Ishikawa (cell line): ENCODE data around the gene STRN.

Source experiments
- CEBPB ChIP-seq: IDR thresholded peaks from 2 replicates; pipeline ENCODE4 v1.6.1; 2012
- CREB1 ChIP-seq: IDR thresholded peaks from 2 replicates; pipeline ENCODE4 v1.6.1; 2012; ENCODE audit warnings: low read depth
- EGR1 ChIP-seq: IDR thresholded peaks from 2 replicates; pipeline ENCODE4 v1.6.1; 2012
- EP300 ChIP-seq: IDR thresholded peaks from 2 replicates; pipeline ENCODE4 v1.6.1; 2012; ENCODE audit warnings: borderline replicate concordance
- FOXM1 ChIP-seq: IDR thresholded peaks from 2 replicates; pipeline ENCODE4 v1.6.1; 2012; ENCODE audit warnings: low read depth, borderline replicate concordance
- NFIC ChIP-seq: IDR thresholded peaks from 2 replicates; pipeline ENCODE4 v1.6.1; 2012
- RAD21 ChIP-seq: IDR thresholded peaks from 2 replicates; pipeline ENCODE4 v1.6.1; 2012; ENCODE audit warnings: low read depth
- TAF1 ChIP-seq: IDR thresholded peaks from 2 replicates; pipeline ENCODE4 v1.6.1; 2012; ENCODE audit warnings: low read depth, mild to moderate bottlenecking
- TCF12 ChIP-seq: IDR thresholded peaks from 2 replicates; pipeline ENCODE4 v1.6.1; 2012; ENCODE audit warnings: low read depth
- TEAD4 ChIP-seq: IDR thresholded peaks from 2 replicates; pipeline ENCODE4 v1.6.1; 2012
- YY1 ChIP-seq: IDR thresholded peaks from 2 replicates; pipeline ENCODE4 v1.6.1; 2012; ENCODE audit warnings: low read depth
- ZBTB7A ChIP-seq: IDR thresholded peaks from 2 replicates; pipeline ENCODE4 v1.6.1; 2012; ENCODE audit warnings: low read depth
- TF ChIP-seq, protein P1 (sequence below): IDR thresholded peaks from 2 replicates; pipeline ENCODE4 v1.6.1; 2012
- TF ChIP-seq, protein P2 (sequence below): IDR thresholded peaks from 2 replicates; pipeline ENCODE4 v1.6.1; 2012
- TF ChIP-seq, protein P3 (sequence below): IDR thresholded peaks from 2 replicates; pipeline ENCODE4 v1.6.1; 2012; ENCODE audit warnings: low read depth, mild to moderate bottlenecking

STRN gene

DNA sequence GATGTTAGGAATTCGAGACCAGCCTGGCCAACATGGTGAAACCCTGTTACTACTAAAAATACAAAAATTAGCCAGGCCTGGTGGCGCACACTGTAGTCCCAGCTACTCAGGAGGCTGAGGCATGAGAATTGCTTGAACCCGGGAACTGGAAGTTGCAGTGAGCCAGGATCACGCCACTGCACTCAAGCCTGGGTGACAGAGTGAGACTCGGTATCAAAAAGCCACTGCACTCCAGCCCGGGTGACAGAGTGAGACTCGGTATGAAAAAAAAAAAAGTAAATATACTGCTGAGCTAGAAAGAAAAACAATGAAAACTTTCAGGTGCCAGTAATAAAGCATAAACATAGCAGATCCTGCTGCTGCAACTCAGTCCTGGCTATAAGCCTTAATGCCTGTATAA, 73.5 kb downstream of the STRN start:
- TF ChIP-seq CEBPB: no peak
- TF ChIP-seq ZBTB7A: no peak
- TF ChIP-seq YY1: no peak
- TF ChIP-seq NFIC: no peak
- TF ChIP-seq TCF12: no peak

DNA sequence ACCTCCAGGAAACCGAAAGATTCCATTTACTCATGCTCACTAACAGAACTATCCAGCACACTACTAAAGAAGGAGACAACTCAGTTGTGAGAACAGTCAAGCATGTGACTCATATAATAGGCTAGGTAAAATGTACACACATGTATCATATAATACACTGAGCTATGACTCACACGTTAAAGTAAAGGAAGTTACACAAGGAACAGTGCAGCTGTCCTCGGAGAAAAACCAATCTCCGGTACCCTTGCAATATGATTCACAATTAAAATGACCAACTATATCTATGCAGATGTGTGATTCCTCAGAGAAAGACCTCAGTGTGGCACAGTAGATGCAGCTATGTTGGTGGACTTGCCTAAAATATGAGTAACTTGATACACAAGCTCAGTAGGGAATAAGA, 76.5 kb downstream of the STRN start:
- TF ChIP-seq, protein P1, sequence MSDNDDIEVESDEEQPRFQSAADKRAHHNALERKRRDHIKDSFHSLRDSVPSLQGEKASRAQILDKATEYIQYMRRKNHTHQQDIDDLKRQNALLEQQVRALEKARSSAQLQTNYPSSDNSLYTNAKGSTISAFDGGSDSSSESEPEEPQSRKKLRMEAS: peak; percentile 39; the same call in 1 of the 2 replicates
- TF ChIP-seq, protein P2, sequence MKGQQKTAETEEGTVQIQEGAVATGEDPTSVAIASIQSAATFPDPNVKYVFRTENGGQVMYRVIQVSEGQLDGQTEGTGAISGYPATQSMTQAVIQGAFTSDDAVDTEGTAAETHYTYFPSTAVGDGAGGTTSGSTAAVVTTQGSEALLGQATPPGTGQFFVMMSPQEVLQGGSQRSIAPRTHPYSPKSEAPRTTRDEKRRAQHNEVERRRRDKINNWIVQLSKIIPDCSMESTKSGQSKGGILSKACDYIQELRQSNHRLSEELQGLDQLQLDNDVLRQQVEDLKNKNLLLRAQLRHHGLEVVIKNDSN: 0 out of 2 replicates have a peak, but pooled peaks have one; percentile 17
- no peak for TF ChIP-seq TAF1
- TF ChIP-seq, protein P3, sequence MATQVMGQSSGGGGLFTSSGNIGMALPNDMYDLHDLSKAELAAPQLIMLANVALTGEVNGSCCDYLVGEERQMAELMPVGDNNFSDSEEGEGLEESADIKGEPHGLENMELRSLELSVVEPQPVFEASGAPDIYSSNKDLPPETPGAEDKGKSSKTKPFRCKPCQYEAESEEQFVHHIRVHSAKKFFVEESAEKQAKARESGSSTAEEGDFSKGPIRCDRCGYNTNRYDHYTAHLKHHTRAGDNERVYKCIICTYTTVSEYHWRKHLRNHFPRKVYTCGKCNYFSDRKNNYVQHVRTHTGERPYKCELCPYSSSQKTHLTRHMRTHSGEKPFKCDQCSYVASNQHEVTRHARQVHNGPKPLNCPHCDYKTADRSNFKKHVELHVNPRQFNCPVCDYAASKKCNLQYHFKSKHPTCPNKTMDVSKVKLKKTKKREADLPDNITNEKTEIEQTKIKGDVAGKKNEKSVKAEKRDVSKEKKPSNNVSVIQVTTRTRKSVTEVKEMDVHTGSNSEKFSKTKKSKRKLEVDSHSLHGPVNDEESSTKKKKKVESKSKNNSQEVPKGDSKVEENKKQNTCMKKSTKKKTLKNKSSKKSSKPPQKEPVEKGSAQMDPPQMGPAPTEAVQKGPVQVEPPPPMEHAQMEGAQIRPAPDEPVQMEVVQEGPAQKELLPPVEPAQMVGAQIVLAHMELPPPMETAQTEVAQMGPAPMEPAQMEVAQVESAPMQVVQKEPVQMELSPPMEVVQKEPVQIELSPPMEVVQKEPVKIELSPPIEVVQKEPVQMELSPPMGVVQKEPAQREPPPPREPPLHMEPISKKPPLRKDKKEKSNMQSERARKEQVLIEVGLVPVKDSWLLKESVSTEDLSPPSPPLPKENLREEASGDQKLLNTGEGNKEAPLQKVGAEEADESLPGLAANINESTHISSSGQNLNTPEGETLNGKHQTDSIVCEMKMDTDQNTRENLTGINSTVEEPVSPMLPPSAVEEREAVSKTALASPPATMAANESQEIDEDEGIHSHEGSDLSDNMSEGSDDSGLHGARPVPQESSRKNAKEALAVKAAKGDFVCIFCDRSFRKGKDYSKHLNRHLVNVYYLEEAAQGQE: peak; percentile 8; the same call in 1 of the 2 replicates

DNA sequence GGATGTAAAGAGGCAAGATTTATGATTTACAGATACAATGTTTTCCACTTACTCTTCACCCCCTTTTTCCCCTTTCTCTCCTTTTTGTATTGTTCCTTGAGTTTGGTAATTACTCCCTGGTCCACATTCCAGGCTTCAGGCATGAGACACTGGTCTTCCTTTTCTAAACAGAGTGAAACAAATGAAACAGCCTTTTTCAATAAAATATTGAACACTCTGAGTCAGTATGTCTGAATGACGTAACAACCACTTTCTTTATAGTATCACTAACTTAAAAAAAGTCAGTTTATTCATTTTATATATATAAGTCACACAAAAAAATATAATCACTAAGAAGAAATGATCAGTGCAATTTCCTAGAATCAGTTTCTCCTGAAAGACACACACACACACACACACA, 79.7 kb downstream of the STRN start:
- TF ChIP-seq, protein P2: no peak
- TF ChIP-seq TEAD4: no peak
- TF ChIP-seq TCF12: no peak
- no peak for TF ChIP-seq TAF1
- TF ChIP-seq FOXM1: no peak
- TF ChIP-seq CREB1: no peak
- TF ChIP-seq ZBTB7A: no peak
- TF ChIP-seq NFIC: no peak

DNA sequence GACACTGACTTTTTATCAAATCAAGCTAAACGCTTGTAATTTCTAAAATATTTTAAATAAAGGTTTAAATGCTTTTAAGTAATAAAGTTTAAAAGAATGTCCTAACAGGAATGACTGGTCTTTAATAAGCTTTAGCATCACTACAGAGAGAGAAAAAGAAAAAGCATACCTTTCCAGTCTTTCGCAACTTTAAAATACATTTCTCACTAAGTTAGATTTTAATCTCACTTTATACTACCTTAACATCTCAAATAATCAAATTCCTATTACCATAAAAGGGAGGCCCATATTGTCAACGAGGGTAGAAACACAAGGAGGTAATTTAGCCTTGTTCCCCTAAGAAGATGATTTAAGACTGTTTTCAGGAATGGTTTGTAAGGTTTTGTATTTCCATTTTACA, 80.7 kb downstream of the STRN start:
- TF ChIP-seq, protein P2: no peak
- TF ChIP-seq TEAD4: no peak
- TF ChIP-seq, protein P3: no peak
- no peak for TF ChIP-seq EGR1
- TF ChIP-seq FOXM1: no peak
- TF ChIP-seq TAF1: no peak
- TF ChIP-seq CREB1: no peak
- TF ChIP-seq RAD21: no peak
- no peak for TF ChIP-seq YY1
- TF ChIP-seq TCF12: no peak
- TF ChIP-seq EP300: no peak
- no peak for TF ChIP-seq ZBTB7A
- no peak for TF ChIP-seq NFIC
- TF ChIP-seq, protein P1: no peak

DNA sequence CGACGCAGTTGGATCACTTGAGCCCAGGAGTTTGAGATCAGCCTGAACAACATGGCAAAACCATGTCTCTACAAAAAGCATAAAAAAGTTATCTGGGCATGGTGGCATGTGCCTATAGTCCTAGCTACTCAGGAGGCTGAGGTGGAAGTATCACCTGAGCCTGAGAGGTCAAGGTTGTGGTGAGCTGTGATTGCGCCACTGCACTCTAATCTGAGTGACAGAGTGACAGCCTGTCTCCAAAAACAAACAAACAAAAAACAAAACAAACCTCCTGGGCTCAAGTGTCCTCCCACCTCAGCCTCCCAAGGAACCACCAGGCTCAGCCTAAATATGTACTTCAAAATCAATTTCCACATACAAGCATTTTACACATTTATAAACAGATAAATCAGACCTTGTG, 83.8 kb downstream of the STRN start:
- no peak for TF ChIP-seq ZBTB7A

DNA sequence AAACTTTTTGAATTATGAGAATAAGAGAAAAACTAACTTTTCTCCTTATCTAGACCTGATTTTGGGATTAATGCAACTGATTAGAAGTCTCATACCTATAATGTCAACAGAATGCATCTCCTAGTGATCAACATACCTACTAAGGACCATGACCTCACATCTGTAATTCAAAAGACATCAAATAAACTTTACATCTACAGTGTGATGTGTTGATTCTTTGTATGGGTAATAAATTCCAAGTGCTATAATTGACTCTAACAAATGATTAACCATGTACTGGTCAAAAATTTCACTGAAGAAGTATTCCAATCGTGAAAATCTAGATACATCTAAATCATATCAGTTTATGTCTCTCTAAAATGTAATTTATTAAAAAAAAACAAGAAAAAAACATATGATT, 84.5 kb downstream of the STRN start:
- TF ChIP-seq YY1: no peak
- no peak for TF ChIP-seq FOXM1
- TF ChIP-seq TEAD4: no peak
- no peak for TF ChIP-seq ZBTB7A
- no peak for TF ChIP-seq RAD21
- no peak for TF ChIP-seq CREB1
- TF ChIP-seq, protein P1: no peak
- TF ChIP-seq, protein P2: no peak
- no peak for TF ChIP-seq CEBPB
- TF ChIP-seq EP300: no peak
- no peak for TF ChIP-seq EGR1
- no peak for TF ChIP-seq TCF12
- TF ChIP-seq TAF1: no peak
- no peak for TF ChIP-seq NFIC
- TF ChIP-seq, protein P3: no peak
